ENCODE measurements around the gene MFSD6L. TPM values are rescaled to one million over a fixed set of nuclear protein-coding genes. Genes with fewer than 3 reads are reported as not detected.

Gene MFSD6L
- total RNA-seq, 4 donors from 2014 or later: 2.4 to 18.6 (median 11.8) TPM

DNA sequence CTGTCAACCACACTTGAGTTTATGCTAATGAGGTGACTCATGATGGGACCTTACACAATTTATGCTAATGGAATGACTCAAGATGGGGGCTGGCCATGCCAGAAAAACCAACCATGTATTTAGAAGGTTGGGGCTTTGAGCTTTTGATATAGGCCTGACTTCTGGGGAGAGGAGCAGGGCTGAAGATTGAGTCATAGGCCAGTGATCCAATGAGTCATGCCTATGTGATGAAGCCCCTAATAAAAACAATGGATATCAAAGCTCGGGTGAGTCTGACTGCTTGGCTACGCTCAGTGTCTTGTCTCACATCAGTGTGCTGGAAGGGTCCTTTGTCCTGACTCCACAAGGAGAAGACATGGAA is 7.3 kb downstream of the MFSD6L start:
- Histone ChIP-seq H3K27ac (no peak overlapping the region), H3K9me3 (no peaks in the 10 kb centered on the region), H3K4me1 (no peaks in the 10 kb centered on the region), H3K27me3 (no peaks in the 10 kb centered on the region), H3K36me3 (no peaks in the 10 kb centered on the region), H3K4me3 (replicated peaks in 1 of 3) (no peak overlapping the region)
- no peak for DNase-seq
- intact Hi-C loops (cut with DNase I): no loop called here
- WGBS, 2 donors: 88 to 89% methylated on average over 2 of the region's 2 CpGs
- TF ChIP-seq POLR2A (IDR thresholded peaks at IDR 0.05): no peak
- TF ChIP-seq, protein P1, sequence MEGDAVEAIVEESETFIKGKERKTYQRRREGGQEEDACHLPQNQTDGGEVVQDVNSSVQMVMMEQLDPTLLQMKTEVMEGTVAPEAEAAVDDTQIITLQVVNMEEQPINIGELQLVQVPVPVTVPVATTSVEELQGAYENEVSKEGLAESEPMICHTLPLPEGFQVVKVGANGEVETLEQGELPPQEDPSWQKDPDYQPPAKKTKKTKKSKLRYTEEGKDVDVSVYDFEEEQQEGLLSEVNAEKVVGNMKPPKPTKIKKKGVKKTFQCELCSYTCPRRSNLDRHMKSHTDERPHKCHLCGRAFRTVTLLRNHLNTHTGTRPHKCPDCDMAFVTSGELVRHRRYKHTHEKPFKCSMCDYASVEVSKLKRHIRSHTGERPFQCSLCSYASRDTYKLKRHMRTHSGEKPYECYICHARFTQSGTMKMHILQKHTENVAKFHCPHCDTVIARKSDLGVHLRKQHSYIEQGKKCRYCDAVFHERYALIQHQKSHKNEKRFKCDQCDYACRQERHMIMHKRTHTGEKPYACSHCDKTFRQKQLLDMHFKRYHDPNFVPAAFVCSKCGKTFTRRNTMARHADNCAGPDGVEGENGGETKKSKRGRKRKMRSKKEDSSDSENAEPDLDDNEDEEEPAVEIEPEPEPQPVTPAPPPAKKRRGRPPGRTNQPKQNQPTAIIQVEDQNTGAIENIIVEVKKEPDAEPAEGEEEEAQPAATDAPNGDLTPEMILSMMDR (IDR thresholded peaks at IDR 0.05): no peak

DNA sequence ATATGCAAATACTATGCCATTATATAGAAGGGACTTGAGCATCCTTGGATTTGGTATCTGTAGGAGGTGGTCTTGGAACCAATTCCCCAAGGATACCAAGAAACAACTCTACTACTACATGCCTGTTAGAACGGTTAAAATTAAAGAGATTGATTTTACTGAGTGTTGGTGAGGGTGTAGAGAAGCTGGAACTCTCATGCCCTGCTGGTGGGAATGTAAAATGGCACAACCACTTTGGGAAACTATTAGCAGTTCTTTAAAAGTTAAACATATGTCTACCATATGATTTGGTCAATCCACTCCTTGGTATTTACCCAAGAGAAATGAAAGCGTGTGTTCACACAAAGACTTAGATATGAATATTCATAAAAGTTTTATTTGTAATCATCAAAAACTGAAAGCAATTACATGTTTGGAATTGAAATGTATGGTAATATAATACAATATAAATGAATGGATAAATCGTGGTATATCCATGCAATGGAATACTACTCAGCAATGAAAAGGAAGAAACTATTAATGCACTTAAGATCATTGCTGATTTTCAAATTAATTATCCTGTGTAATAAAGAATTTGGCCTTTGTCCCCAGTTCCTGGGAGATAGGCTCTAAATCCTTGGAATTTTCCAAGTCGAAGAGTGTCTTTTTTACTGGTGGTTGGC is 7.8 kb downstream of the MFSD6L start:
- DNase-seq: no peak
- H3K4me3 ChIP-seq (replicated peaks in 1 of 3): no peak overlapping the region
- no peak overlapping the region for H3K27ac ChIP-seq
- no peaks in the 10 kb centered on the region for H3K9me3 ChIP-seq
- 72 to 86% methylated on average over 4 of the region's 4 CpGs for WGBS, 2 donors
- H3K4me1 ChIP-seq: no peaks in the 10 kb centered on the region
- H3K36me3 ChIP-seq: no peaks in the 10 kb centered on the region
- no peak for TF ChIP-seq POLR2A (IDR thresholded peaks at IDR 0.05)
- TF ChIP-seq, protein P1 (IDR thresholded peaks at IDR 0.05): no peak
- intact Hi-C loops (cut with DNase I): no loop called here
- H3K27me3 ChIP-seq: no peaks in the 10 kb centered on the region

DNA sequence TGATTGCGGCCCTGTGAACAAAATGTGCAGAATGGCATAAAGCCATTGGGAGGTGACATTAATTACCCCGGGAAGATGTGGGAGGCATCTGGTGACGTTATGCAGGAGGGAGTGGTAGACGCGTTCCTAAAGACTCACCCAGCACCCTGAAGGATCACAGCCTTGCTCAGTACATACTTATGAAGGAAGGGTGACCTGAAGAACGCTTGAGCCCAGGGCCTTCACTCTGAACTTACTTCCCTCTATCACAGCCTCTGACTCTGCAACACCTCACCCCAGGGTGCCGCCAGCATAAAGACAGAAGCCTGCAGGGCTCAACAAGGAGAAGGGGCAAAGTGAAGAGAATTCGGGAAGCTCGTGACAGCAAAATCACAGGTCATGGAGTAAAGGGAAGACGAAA is 9.4 kb downstream of the MFSD6L start:
- Histone ChIP-seq H3K4me3 (replicated peaks in 1 of 3) (no peak overlapping the region), H3K27me3 (no peaks in the 10 kb centered on the region), H3K36me3 (no peaks in the 10 kb centered on the region), H3K9me3 (no peaks in the 10 kb centered on the region), H3K27ac (no peak overlapping the region), H3K4me1 (no peaks in the 10 kb centered on the region)
- intact Hi-C loops (cut with DNase I): no loop called here
- no peak for DNase-seq
- 68 to 75% methylated on average over 10 of the region's 10 CpGs for WGBS, 2 donors
- no peak for TF ChIP-seq POLR2A (IDR thresholded peaks at IDR 0.05)
- TF ChIP-seq, protein P1 (IDR thresholded peaks at IDR 0.05): no peak

DNA sequence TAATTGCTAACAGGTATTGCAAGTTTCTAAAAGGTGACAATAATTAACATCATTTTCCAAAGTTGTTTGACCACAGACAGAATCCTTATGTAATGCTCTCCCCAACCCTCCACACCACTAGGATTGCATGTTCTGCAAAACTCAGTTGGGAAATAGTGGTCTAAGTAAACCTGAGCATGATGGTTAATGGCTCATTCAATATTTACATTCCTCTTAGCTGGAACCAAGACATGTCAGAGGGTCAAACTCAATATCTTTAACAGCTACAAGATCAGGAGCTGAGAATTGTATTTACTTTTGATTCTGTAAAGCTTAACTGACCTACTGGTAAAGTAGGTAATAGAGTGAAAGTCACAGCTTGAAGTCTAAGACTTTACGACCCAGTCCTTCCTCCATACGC is 10.2 kb downstream of the MFSD6L start:
- no peak overlapping the region for H3K27ac ChIP-seq
- TF ChIP-seq POLR2A (IDR thresholded peaks at IDR 0.05): no peak
- TF ChIP-seq, protein P1 (IDR thresholded peaks at IDR 0.05): no peak
- 93 to 95% methylated on average over 2 of the region's 2 CpGs for WGBS, 2 donors
- no peaks in the 10 kb centered on the region for H3K27me3 ChIP-seq
- no peak overlapping the region for H3K4me3 ChIP-seq (replicated peaks in 1 of 3)
- H3K36me3 ChIP-seq: no peaks in the 10 kb centered on the region
- no peaks in the 10 kb centered on the region for H3K9me3 ChIP-seq
- no peak for DNase-seq
- intact Hi-C loops (cut with DNase I): no loop called here
- no peaks in the 10 kb centered on the region for H3K4me1 ChIP-seq

DNA sequence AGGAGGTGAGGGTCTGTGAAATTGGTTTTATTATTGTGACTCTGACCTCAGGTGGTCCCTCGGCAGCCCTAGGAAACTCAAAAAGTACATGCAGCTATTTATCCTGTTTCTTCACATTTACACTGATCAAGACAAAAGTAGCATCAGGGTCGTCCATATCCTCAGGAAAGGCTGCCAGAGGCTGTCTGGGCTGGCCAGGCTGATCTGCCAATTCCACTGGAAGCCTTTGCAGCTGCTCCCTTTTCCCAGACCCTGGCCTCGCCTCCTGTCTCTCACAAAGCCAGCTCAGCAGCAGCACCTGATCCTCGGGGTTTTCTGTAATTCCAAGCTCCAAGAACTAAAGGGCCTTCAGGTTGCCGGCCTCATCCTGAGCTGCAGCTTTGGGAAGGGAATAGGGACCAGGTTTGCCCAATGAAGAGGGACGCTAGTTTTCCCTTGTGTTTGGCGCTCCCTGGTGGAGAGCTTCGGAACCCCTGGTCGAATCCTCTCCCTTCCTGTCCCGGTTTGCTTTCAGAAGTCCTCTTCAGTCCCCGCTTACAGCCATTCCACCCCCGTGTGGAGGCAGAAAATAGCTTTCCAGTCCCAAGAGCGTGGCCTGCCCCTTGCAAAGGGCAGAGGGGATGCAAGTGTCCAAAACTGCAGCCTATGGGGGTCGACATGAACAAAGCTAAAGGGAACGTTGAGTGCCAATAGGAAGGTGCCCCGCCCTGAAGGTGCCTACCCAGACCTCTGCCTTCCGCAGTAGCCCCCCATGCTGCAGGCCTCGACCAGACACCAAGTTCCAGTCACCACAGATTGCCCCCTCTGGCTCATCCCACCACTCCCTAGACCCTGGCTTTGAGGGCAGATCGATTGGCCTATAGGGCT is 13.4 kb downstream of the MFSD6L start:
- TF ChIP-seq POLR2A (IDR thresholded peaks at IDR 0.05): no peak
- TF ChIP-seq, protein P1 (IDR thresholded peaks at IDR 0.05): peak; percentile 67 to 87 (median 78)
- H3K27me3 ChIP-seq: no peaks in the 10 kb centered on the region
- no peak overlapping the region for H3K4me3 ChIP-seq (replicated peaks in 1 of 3)
- DNase-seq: peak; percentile 77 to 84
- no peak overlapping the region for H3K27ac ChIP-seq
- WGBS, 2 donors: 33 to 40% methylated on average over 15 to 19 of the region's 19 CpGs
- no peaks in the 10 kb centered on the region for H3K9me3 ChIP-seq
- no peaks in the 10 kb centered on the region for H3K36me3 ChIP-seq
- H3K4me1 ChIP-seq: no peaks in the 10 kb centered on the region
- intact Hi-C loops (cut with DNase I): no loop called here
